Ishikawa (cell line): ENCODE measurements around the gene DNAH6.

ENCODE experiments used
- CEBPB ChIP-seq: IDR thresholded peaks from 2 replicates; pipeline ENCODE4 v1.6.1; 2012
- CREB1 ChIP-seq: IDR thresholded peaks from 2 replicates; pipeline ENCODE4 v1.6.1; 2012; ENCODE audit warnings: low read depth
- EGR1 ChIP-seq: IDR thresholded peaks from 2 replicates; pipeline ENCODE4 v1.6.1; 2012
- EP300 ChIP-seq: IDR thresholded peaks from 2 replicates; pipeline ENCODE4 v1.6.1; 2012; ENCODE audit warnings: borderline replicate concordance
- FOXM1 ChIP-seq: IDR thresholded peaks from 2 replicates; pipeline ENCODE4 v1.6.1; 2012; ENCODE audit warnings: low read depth, borderline replicate concordance
- MAX ChIP-seq: IDR thresholded peaks from 2 replicates; pipeline ENCODE4 v1.6.1; 2012
- NFIC ChIP-seq: IDR thresholded peaks from 2 replicates; pipeline ENCODE4 v1.6.1; 2012
- RAD21 ChIP-seq: IDR thresholded peaks from 2 replicates; pipeline ENCODE4 v1.6.1; 2012; ENCODE audit warnings: low read depth
- REST ChIP-seq: IDR thresholded peaks from 2 replicates; pipeline ENCODE4 v1.6.1; 2012; ENCODE audit warnings: low read depth, mild to moderate bottlenecking
- TAF1 ChIP-seq: IDR thresholded peaks from 2 replicates; pipeline ENCODE4 v1.6.1; 2012; ENCODE audit warnings: low read depth, mild to moderate bottlenecking
- TCF12 ChIP-seq: IDR thresholded peaks from 2 replicates; pipeline ENCODE4 v1.6.1; 2012; ENCODE audit warnings: low read depth
- TEAD4 ChIP-seq: IDR thresholded peaks from 2 replicates; pipeline ENCODE4 v1.6.1; 2012
- YY1 ChIP-seq: IDR thresholded peaks from 2 replicates; pipeline ENCODE4 v1.6.1; 2012; ENCODE audit warnings: low read depth
- ZBTB7A ChIP-seq: IDR thresholded peaks from 2 replicates; pipeline ENCODE4 v1.6.1; 2012; ENCODE audit warnings: low read depth
- TF ChIP-seq, protein P1 (sequence below): IDR thresholded peaks from 2 replicates; pipeline ENCODE4 v1.6.1; 2012

Gene DNAH6

DNA sequence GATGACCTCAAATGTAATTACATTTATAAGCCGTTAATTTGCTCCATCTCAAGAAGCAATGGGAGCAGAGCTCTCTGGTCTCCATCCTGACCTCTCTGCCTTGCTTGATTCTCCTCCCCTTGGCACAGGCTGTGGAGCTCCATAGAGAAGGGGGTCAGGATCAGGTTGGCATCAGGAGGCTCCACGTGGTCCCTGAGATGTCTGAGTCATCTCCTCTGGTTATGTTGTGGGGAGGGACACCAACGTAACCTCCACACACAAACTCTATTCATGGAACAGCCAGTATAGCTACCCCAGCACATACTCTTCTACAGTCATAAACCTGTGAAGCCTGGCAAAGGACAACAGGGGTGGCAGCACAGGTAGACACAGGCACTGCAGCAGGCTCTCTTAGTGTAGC is 335.6 kb downstream of the DNAH6 start:
- TF ChIP-seq CEBPB, result no peak
- no peak for TF ChIP-seq MAX
- no peak for TF ChIP-seq EP300
- TF ChIP-seq TAF1, result no peak
- no peak for TF ChIP-seq TEAD4
- no peak for TF ChIP-seq FOXM1

DNA sequence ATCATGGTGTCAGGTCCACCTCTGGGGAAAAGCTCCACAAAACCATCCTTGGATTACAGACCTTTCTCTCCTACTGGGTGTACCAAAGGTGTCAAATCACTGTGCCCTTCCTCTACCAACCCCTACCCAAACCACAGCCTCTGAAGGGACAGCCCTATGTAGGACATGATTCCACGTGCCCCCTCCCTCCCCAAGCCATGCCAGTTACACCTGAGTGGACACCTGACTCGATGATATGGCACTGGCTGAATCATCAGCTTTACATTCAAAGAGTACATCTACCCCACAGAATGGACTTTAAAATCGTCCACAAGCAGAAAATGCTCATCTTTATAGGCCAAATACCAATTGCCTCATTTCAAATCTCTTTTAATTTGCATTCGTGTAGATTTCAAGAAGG is 338.6 kb downstream of the DNAH6 start:
- no peak for TF ChIP-seq RAD21
- no peak for TF ChIP-seq ZBTB7A
- no peak for TF ChIP-seq FOXM1
- TF ChIP-seq EP300, result no peak
- TF ChIP-seq, protein P1, sequence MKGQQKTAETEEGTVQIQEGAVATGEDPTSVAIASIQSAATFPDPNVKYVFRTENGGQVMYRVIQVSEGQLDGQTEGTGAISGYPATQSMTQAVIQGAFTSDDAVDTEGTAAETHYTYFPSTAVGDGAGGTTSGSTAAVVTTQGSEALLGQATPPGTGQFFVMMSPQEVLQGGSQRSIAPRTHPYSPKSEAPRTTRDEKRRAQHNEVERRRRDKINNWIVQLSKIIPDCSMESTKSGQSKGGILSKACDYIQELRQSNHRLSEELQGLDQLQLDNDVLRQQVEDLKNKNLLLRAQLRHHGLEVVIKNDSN, result no peak
- no peak for TF ChIP-seq TAF1
- TF ChIP-seq TEAD4, result no peak
- no peak for TF ChIP-seq TCF12
- no peak for TF ChIP-seq REST
- no peak for TF ChIP-seq CEBPB
- no peak for TF ChIP-seq EGR1
- no peak for TF ChIP-seq MAX
- no peak for TF ChIP-seq YY1

DNA sequence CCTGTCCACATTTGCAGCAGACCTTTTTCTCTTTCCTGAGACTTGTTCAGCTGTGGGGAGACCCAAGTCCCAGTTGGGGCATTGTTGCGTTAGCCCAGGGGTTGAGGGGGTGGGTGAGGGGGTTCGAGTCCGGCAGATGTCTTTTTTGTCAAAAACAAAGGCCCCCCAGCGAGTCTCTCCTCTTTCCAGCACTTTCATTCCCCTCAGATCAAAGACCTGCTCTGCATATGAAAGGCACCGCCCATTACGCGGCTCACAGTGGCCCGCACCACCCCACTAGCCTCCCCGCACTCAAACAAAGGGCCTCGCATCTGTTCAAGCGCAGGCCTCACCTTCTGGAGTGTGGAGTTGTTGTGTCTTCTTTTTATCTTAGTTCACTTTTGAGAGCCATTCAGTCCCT is 339.4 kb downstream of the DNAH6 start:
- no peak for TF ChIP-seq EGR1
- TF ChIP-seq, protein P1, result no peak
- TF ChIP-seq EP300, result no peak
- TF ChIP-seq REST, result no peak
- no peak for TF ChIP-seq MAX
- TF ChIP-seq FOXM1, result no peak
- no peak for TF ChIP-seq TCF12
- TF ChIP-seq CEBPB, result no peak
- TF ChIP-seq ZBTB7A, result no peak
- TF ChIP-seq CREB1, result no peak
- no peak for TF ChIP-seq NFIC
- TF ChIP-seq TAF1, result no peak
- no peak for TF ChIP-seq TEAD4
- TF ChIP-seq YY1, result no peak
- TF ChIP-seq RAD21, result no peak

DNA sequence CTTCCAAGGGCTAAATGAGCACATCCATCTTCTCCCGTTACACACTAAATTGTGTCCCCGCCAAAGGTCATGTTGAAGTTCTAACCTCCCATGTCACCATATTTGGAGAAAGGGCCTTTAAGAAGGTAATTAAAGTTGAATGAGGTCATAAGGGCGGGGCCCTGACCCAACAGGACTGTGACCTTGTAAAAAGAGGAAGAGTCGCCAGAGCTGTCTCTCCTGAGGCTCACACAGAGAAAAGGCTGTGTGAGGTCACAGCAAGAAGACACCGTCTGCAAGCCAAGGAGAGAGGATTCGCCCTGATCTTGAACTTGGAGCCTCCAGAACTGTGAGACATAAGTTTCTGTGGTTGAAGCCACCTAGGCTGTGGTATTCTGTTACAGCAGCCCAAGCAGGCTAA is 340.5 kb downstream of the DNAH6 start:
- no peak for TF ChIP-seq FOXM1
- no peak for TF ChIP-seq RAD21
- TF ChIP-seq, protein P1, result no peak
- no peak for TF ChIP-seq EGR1

- TF ChIP-seq CEBPB (no peak), ZBTB7A (no peak), TCF12 (no peak), CREB1 (no peak), REST (no peak), RAD21 (no peak), MAX (no peak), EP300 (no peak), FOXM1 (no peak), TEAD4 (no peak), TAF1 (no peak), NFIC (no peak), EGR1 (no peak), YY1 (no peak)
- TF ChIP-seq, protein P1, result no peak
These were observed 341.3 kb downstream of the DNAH6 start for GRCh38 chr2:84857566-84857965.
